ENCODE measurements around the gene MON1A.

Gene MON1A

DNA sequence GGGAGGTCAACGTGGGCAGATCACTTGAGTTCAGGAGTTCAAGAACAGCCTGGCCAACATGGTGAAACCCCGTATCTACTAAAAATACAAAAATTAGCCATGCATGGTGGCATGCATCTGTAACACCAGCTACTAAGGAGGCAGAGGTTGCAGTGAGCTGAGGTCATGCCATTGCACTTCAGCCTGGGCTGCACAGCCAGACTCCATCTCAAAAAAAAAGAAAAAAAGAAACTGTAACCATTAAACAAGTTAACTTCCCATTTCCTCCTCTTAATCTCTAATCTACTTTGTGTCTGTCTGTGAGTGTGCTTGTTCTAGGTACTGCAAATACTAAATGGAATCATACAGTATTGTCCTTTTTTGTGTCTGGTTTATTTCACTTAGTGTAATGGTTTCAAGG is 13.0 kb upstream of the MON1A start:
- TF ChIP-seq, protein P1, sequence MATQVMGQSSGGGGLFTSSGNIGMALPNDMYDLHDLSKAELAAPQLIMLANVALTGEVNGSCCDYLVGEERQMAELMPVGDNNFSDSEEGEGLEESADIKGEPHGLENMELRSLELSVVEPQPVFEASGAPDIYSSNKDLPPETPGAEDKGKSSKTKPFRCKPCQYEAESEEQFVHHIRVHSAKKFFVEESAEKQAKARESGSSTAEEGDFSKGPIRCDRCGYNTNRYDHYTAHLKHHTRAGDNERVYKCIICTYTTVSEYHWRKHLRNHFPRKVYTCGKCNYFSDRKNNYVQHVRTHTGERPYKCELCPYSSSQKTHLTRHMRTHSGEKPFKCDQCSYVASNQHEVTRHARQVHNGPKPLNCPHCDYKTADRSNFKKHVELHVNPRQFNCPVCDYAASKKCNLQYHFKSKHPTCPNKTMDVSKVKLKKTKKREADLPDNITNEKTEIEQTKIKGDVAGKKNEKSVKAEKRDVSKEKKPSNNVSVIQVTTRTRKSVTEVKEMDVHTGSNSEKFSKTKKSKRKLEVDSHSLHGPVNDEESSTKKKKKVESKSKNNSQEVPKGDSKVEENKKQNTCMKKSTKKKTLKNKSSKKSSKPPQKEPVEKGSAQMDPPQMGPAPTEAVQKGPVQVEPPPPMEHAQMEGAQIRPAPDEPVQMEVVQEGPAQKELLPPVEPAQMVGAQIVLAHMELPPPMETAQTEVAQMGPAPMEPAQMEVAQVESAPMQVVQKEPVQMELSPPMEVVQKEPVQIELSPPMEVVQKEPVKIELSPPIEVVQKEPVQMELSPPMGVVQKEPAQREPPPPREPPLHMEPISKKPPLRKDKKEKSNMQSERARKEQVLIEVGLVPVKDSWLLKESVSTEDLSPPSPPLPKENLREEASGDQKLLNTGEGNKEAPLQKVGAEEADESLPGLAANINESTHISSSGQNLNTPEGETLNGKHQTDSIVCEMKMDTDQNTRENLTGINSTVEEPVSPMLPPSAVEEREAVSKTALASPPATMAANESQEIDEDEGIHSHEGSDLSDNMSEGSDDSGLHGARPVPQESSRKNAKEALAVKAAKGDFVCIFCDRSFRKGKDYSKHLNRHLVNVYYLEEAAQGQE (IDR thresholded peaks at IDR 0.05; ENCODE audit: insufficient replicate concordance, low read depth): no peak
- TF ChIP-seq GABPA (IDR thresholded peaks at IDR 0.05; ENCODE audit: low read depth) (no peak), POLR2AphosphoS5 (IDR thresholded peaks at IDR 0.05; ENCODE audit: low read depth) (no peak)
- TF ChIP-seq, protein P2, sequence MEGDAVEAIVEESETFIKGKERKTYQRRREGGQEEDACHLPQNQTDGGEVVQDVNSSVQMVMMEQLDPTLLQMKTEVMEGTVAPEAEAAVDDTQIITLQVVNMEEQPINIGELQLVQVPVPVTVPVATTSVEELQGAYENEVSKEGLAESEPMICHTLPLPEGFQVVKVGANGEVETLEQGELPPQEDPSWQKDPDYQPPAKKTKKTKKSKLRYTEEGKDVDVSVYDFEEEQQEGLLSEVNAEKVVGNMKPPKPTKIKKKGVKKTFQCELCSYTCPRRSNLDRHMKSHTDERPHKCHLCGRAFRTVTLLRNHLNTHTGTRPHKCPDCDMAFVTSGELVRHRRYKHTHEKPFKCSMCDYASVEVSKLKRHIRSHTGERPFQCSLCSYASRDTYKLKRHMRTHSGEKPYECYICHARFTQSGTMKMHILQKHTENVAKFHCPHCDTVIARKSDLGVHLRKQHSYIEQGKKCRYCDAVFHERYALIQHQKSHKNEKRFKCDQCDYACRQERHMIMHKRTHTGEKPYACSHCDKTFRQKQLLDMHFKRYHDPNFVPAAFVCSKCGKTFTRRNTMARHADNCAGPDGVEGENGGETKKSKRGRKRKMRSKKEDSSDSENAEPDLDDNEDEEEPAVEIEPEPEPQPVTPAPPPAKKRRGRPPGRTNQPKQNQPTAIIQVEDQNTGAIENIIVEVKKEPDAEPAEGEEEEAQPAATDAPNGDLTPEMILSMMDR (IDR thresholded peaks at IDR 0.05; ENCODE audit: insufficient read depth, low read length): no peak
- Histone ChIP-seq H3K27me3 (ENCODE audit: insufficient read depth, poor library complexity, severe bottlenecking) (no peaks in the 10 kb centered on the region), H3K4me3 (replicated peaks; ENCODE audit: insufficient read depth, low read length) (no peak overlapping the region), H3K27ac (replicated peaks) (no peak overlapping the region)
- DNase-seq (ENCODE audit: low read depth in 1 of 2, low spot score in 1 of 2): no peak

DNA sequence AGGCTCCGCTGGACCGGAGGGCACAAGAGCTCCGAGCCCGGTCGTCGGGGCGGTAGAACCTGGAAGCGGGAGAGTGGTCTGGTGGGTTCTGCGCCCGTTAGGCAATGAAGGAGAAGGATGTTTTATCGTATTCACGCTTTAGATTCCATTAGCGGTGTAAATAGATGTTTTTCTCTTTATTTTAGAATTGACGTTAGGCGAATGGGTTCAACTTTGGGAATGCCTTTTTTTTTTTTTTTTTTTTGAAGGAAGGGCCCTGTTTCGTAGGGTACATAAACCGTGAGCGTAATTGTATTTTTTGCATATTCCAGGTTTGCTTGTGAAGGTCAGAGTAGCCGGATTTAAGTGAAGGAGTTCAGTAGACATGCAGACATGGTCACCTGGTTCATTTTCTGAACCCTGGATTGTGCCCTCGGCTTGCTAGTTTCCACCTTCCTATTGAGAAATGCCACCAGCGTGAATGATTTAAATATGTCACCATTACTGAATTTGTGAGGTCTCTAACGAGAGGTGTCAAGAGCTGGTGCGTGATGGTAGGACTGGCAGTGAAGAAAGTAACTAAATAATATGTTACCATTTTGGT is 11.1 kb upstream of the MON1A start:
- TF ChIP-seq GABPA (IDR thresholded peaks at IDR 0.05; ENCODE audit: low read depth) (no peak), POLR2AphosphoS5 (IDR thresholded peaks at IDR 0.05; ENCODE audit: low read depth) (no peak), SPI1 (IDR thresholded peaks at IDR 0.05; ENCODE audit: borderline replicate concordance, low read depth) (no peak)
- TF ChIP-seq, protein P2 (IDR thresholded peaks at IDR 0.05; ENCODE audit: insufficient read depth, low read length): no peak
- TF ChIP-seq, protein P1 (IDR thresholded peaks at IDR 0.05; ENCODE audit: insufficient replicate concordance, low read depth): no peak
- peak overlapping the region; percentile 93 for H3K27ac ChIP-seq (replicated peaks)
- DNase-seq (ENCODE audit: low read depth in 1 of 2, low spot score in 1 of 2): peak; percentile 14 to 22
- peak overlapping the region; percentile 86 for H3K4me3 ChIP-seq (replicated peaks; ENCODE audit: insufficient read depth, low read length)
- H3K27me3 ChIP-seq (ENCODE audit: insufficient read depth, poor library complexity, severe bottlenecking): no peaks in the 10 kb centered on the region

DNA sequence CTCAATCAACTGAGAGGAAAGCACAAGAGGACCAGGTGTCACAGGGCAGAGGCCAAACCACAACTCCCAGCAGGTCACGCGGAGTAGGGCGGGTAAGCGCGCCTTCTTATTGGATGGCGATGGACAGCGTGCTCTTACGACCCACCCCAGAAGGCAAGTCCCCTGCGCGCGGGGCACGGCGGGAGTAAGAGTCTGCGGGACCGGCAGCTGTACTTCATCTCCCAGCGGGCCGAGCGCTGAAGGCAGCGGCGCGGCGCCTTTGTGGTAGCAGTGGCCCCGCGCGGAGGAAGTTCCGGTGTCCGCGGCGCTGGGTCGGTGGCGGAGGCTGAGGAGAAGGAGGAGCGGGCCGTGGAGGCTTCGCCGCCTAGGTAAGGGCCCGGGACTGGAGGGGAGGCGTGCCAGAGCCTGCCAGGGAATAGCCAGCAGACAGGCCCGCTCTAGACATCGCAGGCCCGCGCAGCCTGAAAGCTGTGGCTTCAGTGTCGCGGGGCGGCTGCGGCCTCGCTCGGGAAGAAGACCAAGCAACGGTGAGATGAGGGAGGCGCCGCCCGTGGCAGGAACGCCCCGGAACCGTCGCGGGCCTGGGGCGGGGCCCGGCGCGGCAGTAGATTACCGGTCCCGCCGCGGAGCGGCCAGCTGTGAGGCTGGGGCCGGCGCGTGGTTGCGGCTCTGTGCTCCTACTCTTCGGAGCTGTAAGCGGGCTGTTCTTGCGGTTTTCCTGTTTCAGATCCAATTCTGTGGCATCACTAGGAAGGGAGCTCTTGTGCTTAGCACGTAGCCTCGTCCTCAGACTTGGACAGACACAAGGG is 10.5 kb upstream of the MON1A start, which contains the start of gene RBM6:
RBM6 (plus strand) TSS at position 293 of the 809 bp plus-strand sequence. CDS start 22,492 bp downstream, outside the sequence.
- TF ChIP-seq, protein P2 (IDR thresholded peaks at IDR 0.05; ENCODE audit: insufficient read depth, low read length): no peak
- TF ChIP-seq, protein P1 (IDR thresholded peaks at IDR 0.05; ENCODE audit: insufficient replicate concordance, low read depth): no peak
- peak; percentile 79 for TF ChIP-seq POLR2AphosphoS5 (IDR thresholded peaks at IDR 0.05; ENCODE audit: low read depth)
- peak; percentile 62; the same call in 1 of the 2 replicates for TF ChIP-seq GABPA (IDR thresholded peaks at IDR 0.05; ENCODE audit: low read depth)
- TF ChIP-seq SPI1 (IDR thresholded peaks at IDR 0.05; ENCODE audit: borderline replicate concordance, low read depth): peak; percentile 54; the same call in 1 of the 2 replicates
- Histone ChIP-seq H3K27me3 (ENCODE audit: insufficient read depth, poor library complexity, severe bottlenecking) (no peaks in the 10 kb centered on the region), H3K4me3 (replicated peaks; ENCODE audit: insufficient read depth, low read length) (peak within 1 kb of the TSS; percentile 86), H3K27ac (replicated peaks) (peak within 1 kb of the TSS; percentile 93)
- DNase-seq (ENCODE audit: low read depth in 1 of 2, low spot score in 1 of 2): peak; percentile 92 to 99
